Sigmoid colon (tissue), 7 donors: ENCODE results near the gene RIPOR3. TPM values are rescaled to one million over a fixed set of nuclear protein-coding genes. Genes with fewer than 3 reads are reported as not detected.

ENCODE experiments used
- DNase-seq: peaks from one replicate; pipeline ENCODE4 v3.0.0-alpha.2; 2019
- H3K27ac ChIP-seq, 4 donors: fragments of 200-600 bp; sonication (generic); one replicate each; pipeline ENCODE4 v1.5.1; 2016 to 2019; ENCODE audit warnings: mild to moderate bottlenecking in 1 of 4
- H3K27me3 ChIP-seq, 3 donors: fragments of 200-600 bp; sonication (generic); one replicate each; pipeline ENCODE4 v1.5.1; 2019; ENCODE audit warnings: mild to moderate bottlenecking in 1 of 3
- H3K36me3 ChIP-seq, 4 donors: fragments of 200-600 bp; sonication (generic); one replicate each; pipeline ENCODE4 v1.5.1; 2016 to 2019
- H3K4me1 ChIP-seq, 4 donors: fragments of 200-600 bp; sonication (generic); one replicate each; pipeline ENCODE4 v1.5.1; 2017 to 2019
- H3K4me3 ChIP-seq, 4 donors: fragments of 200-600 bp; sonication (generic); one replicate each; pipeline ENCODE4 v1.5.1; 2017 to 2019; ENCODE audit warnings: mild to moderate bottlenecking in 2 of 4, moderate library complexity in 1 of 4
- H3K9me3 ChIP-seq, 4 donors: fragments of 200-600 bp in 3 of 4; sonication (generic) in 3 of 4; one replicate each; pipeline versions ENCODE4 v1.5.1 to v1.6.1; 2013 to 2019
- CTCF ChIP-seq, 4 experiments: fragments of 450-650 bp in 3 of 4; fragments of 200-600 bp in 1 of 4; IDR thresholded peaks; one replicate each; pipeline ENCODE4 v1.5.1; 2016 to 2019; ENCODE audit warnings: antibody characterized with exemption in 4 of 4, mild to moderate bottlenecking in 3 of 4, moderate library complexity in 2 of 4
- EP300 ChIP-seq, 4 donors: sonication (generic); formaldehyde crosslinking; IDR thresholded peaks; one replicate each; pipeline ENCODE4 v1.6.1; 2017; ENCODE audit warnings: antibody characterized with exemption in 4 of 4
- POLR2A ChIP-seq, 2 donors: fragments of 450-650 bp; IDR thresholded peaks; one replicate each; pipeline ENCODE4 v1.6.1; 2016; ENCODE audit warnings: antibody characterized with exemption in 2 of 2, mild to moderate bottlenecking in 2 of 2, moderate library complexity in 2 of 2
- POLR2AphosphoS5 ChIP-seq, 4 donors: sonication (generic); formaldehyde crosslinking; IDR thresholded peaks; one replicate each; pipeline ENCODE4 v1.6.1; 2017; ENCODE audit warnings: antibody characterized with exemption in 4 of 4
- WGBS, 2 donors: extraction: QIAGEN DNeasy Blood & Tissue Kit; methylation state at CpG; one replicate each; pipeline ENCODE4 v1.1.7; 2013; 5-methylcytosine and 5-hydroxymethylcytosine counted together
- intact Hi-C: fragments of 100-400 bp; cut with DNase I; formaldehyde crosslinking; loops from one replicate; pipeline ENCODE4 v1.15.1; 2023
- polyA plus RNA-seq, 3 donors: library from polyadenylated mRNA; stranded (reverse); fragments of 200-250 nt; gene quantifications; one replicate each; pipeline ENCODE4 v1.2.3, GENCODE V29; 2013
- total RNA-seq, 4 donors: library from RNA; depleted of rRNA; stranded (reverse); fragments of >200 nt; gene quantifications; one replicate each; pipeline ENCODE4 v1.1.0, GENCODE V29; 2016
- donor health status: healthy with polysubstance abuse.
- donor health status: Bipolar disorder and iron deficiency.
- donor health status: healthy.

RIPOR3 gene
- total and polyA plus RNA-seq, 7 donors: 0.92 to 28.0 (median 9.4) TPM

GRCh38 chr20:50546729-50547314 lies 144.5 kb downstream of the RIPOR3 start:
- intact Hi-C loops: no loop called here
- Histone ChIP-seq H3K27ac (peak overlapping the region; percentile 36 to 62 (median 53)), H3K36me3 (peaks cover 0 to 5% (median 0%) of the 10 kb centered on the region in 4 donors), H3K4me1 (peaks cover 0 to 65% (median 34%) of the 10 kb centered on the region in 4 donors), H3K9me3 (no peaks in the 10 kb centered on the region), H3K27me3 (no peaks in the 10 kb centered on the region), H3K4me3 (no peak overlapping the region)
- DNase-seq: no peak
- TF ChIP-seq POLR2AphosphoS5 (IDR thresholded peaks at IDR 0.05) (no peak), POLR2A (IDR thresholded peaks at IDR 0.05) (no peak), CTCF (IDR thresholded peaks at IDR 0.05) (no peak), EP300 (IDR thresholded peaks at IDR 0.05) (no peak)
- WGBS, 2 donors: 53 to 75% methylated on average over 5 of the region's 5 CpGs

GRCh38 chr20:50545126-50545525 lies 146.2 kb downstream of the RIPOR3 start:
- H3K36me3 ChIP-seq: peaks cover 0 to 5% (median 0%) of the 10 kb centered on the region in 4 donors

GRCh38 chr20:50543326-50543725 lies 148.0 kb downstream of the RIPOR3 start:
- no peak for TF ChIP-seq EP300 (IDR thresholded peaks at IDR 0.05)
- TF ChIP-seq POLR2AphosphoS5 (IDR thresholded peaks at IDR 0.05): no peak
- TF ChIP-seq POLR2A (IDR thresholded peaks at IDR 0.05): no peak
- TF ChIP-seq CTCF (IDR thresholded peaks at IDR 0.05): no peak
- no peak overlapping the region for H3K4me3 ChIP-seq
- no peaks in the 10 kb centered on the region for H3K36me3 ChIP-seq
- no peaks in the 10 kb centered on the region for H3K9me3 ChIP-seq
- DNase-seq: no peak
- intact Hi-C loops: no loop called here
- H3K27ac ChIP-seq: no peak overlapping the region
- WGBS, 2 donors: 62 to 84% methylated on average over 5 of the region's 5 CpGs
- H3K4me1 ChIP-seq: peaks cover 0 to 75% (median 41%) of the 10 kb centered on the region in 4 donors
- no peaks in the 10 kb centered on the region for H3K27me3 ChIP-seq

More at GRCh38 chr20:50545126-50545525, 146.2 kb downstream of the RIPOR3 start:
- DNase-seq: no peak
- H3K4me1 ChIP-seq: peaks cover 0 to 64% (median 38%) of the 10 kb centered on the region in 4 donors
- no peak for TF ChIP-seq EP300 (IDR thresholded peaks at IDR 0.05)
- no peak for TF ChIP-seq POLR2AphosphoS5 (IDR thresholded peaks at IDR 0.05)
- TF ChIP-seq CTCF (IDR thresholded peaks at IDR 0.05): no peak
- no peak for TF ChIP-seq POLR2A (IDR thresholded peaks at IDR 0.05)
- intact Hi-C loops: no loop called here
- no peaks in the 10 kb centered on the region for H3K9me3 ChIP-seq
- WGBS, 2 donors: 73 to 87% methylated on average over 5 of the region's 5 CpGs
- no peaks in the 10 kb centered on the region for H3K27me3 ChIP-seq
- H3K4me3 ChIP-seq: no peak overlapping the region
- H3K27ac ChIP-seq: no peak overlapping the region

- Histone ChIP-seq H3K4me1 (peaks cover 0 to 76% (median 50%) of the 10 kb centered on the region in 4 donors), H3K27me3 (no peaks in the 10 kb centered on the region), H3K27ac (peak overlapping the region; percentile 19 to 66 (median 40)), H3K4me3 (no peak overlapping the region), H3K9me3 (no peaks in the 10 kb centered on the region), H3K36me3 (no peaks in the 10 kb centered on the region)
- WGBS, 2 donors: 48 to 72% methylated on average over 5 of the region's 5 CpGs
- no peak for TF ChIP-seq POLR2A (IDR thresholded peaks at IDR 0.05)
- no peak for TF ChIP-seq POLR2AphosphoS5 (IDR thresholded peaks at IDR 0.05)
- no peak for TF ChIP-seq CTCF (IDR thresholded peaks at IDR 0.05)
- TF ChIP-seq EP300 (IDR thresholded peaks at IDR 0.05): no peak
- no peak for DNase-seq
- intact Hi-C loops: no loop called here
These were observed 149.7 kb downstream of the RIPOR3 start for GRCh38 chr20:50541606-50542041.
